ENCODE data around the gene RNF167. TPM values are rescaled to one million over a fixed set of nuclear protein-coding genes. Genes with fewer than 3 reads are reported as not detected.

RNF167 gene
- total and polyA plus RNA-seq, 2 of the 13 experiments (the other 11 are each of a cell fraction or from before 2014, with no cell fraction given): 44.1 to 45.4 TPM

- TF ChIP-seq ZKSCAN8 (CRISPR knock-in tag; IDR thresholded peaks at IDR 0.05; ENCODE audit: borderline replicate concordance) (no peak), HNRNPK (IDR thresholded peaks at IDR 0.05; ENCODE audit: low read depth, low read length, poor library complexity, severe bottlenecking) (no peak), ZNF556 (CRISPR knock-in tag; IDR thresholded peaks at IDR 0.05; ENCODE audit: borderline replicate concordance) (no peak), YEATS4 (CRISPR knock-in tag; IDR thresholded peaks at IDR 0.05; ENCODE audit: borderline replicate concordance) (no peak), SPEN (CRISPR knock-in tag; IDR thresholded peaks at IDR 0.05; ENCODE audit: low read depth) (no peak), HDAC2 (CRISPR knock-in tag; IDR thresholded peaks at IDR 0.05) (no peak), CC2D1A (CRISPR knock-in tag; IDR thresholded peaks at IDR 0.05) (no peak), ZNF747 (CRISPR knock-in tag; IDR thresholded peaks at IDR 0.05; ENCODE audit: borderline replicate concordance) (no peak), SOX5 (CRISPR knock-in tag; IDR thresholded peaks at IDR 0.05; ENCODE audit: borderline replicate concordance) (peak; percentile 20; the same call in 1 of the 2 replicates), MBNL3 (CRISPR knock-in tag; conservative IDR thresholded peaks at IDR 0.05) (no peak), JUND (CRISPR knock-in tag; IDR thresholded peaks at IDR 0.05) (peak; percentile 73; the same call in 1 of the 2 replicates), SP4 (CRISPR knock-in tag; IDR thresholded peaks at IDR 0.05) (no peak), ZNF34 (CRISPR knock-in tag; IDR thresholded peaks at IDR 0.05; ENCODE audit: borderline replicate concordance) (no peak), XBP1 (CRISPR knock-in tag; IDR thresholded peaks at IDR 0.05) (no peak), ZNF350 (CRISPR knock-in tag; IDR thresholded peaks at IDR 0.05; ENCODE audit: borderline replicate concordance, low read depth) (no peak), DBP (CRISPR knock-in tag; IDR thresholded peaks at IDR 0.05; ENCODE audit: not compliant biosample characterization) (no peak), ARNT2 (CRISPR knock-in tag; IDR thresholded peaks at IDR 0.05; ENCODE audit: low read depth) (no peak), SOX13 (IDR thresholded peaks at IDR 0.05) (no peak), SOX13 (CRISPR knock-in tag; conservative IDR thresholded peaks at IDR 0.05 in 1 of 2, IDR thresholded peaks at IDR 0.05 in 1 of 2) (no peak), MTF1 (CRISPR knock-in tag; IDR thresholded peaks at IDR 0.05) (no peak), NAIF1 (CRISPR knock-in tag; IDR thresholded peaks at IDR 0.05; ENCODE audit: borderline replicate concordance) (no peak), ATF6 (CRISPR knock-in tag; conservative IDR thresholded peaks at IDR 0.05) (no peak)
- TF ChIP-seq, protein P1, sequence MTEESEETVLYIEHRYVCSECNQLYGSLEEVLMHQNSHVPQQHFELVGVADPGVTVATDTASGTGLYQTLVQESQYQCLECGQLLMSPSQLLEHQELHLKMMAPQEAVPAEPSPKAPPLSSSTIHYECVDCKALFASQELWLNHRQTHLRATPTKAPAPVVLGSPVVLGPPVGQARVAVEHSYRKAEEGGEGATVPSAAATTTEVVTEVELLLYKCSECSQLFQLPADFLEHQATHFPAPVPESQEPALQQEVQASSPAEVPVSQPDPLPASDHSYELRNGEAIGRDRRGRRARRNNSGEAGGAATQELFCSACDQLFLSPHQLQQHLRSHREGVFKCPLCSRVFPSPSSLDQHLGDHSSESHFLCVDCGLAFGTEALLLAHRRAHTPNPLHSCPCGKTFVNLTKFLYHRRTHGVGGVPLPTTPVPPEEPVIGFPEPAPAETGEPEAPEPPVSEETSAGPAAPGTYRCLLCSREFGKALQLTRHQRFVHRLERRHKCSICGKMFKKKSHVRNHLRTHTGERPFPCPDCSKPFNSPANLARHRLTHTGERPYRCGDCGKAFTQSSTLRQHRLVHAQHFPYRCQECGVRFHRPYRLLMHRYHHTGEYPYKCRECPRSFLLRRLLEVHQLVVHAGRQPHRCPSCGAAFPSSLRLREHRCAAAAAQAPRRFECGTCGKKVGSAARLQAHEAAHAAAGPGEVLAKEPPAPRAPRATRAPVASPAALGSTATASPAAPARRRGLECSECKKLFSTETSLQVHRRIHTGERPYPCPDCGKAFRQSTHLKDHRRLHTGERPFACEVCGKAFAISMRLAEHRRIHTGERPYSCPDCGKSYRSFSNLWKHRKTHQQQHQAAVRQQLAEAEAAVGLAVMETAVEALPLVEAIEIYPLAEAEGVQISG (CRISPR knock-in tag; IDR thresholded peaks at IDR 0.05): no peak
Observed at GRCh38 chr17:4945176-4945943, 5.3 kb downstream of the RNF167 start (continued).

Measured in HepG2 (cell line).